ENCODE results near the gene GRIK5.

The GRIK5 gene

DNA sequence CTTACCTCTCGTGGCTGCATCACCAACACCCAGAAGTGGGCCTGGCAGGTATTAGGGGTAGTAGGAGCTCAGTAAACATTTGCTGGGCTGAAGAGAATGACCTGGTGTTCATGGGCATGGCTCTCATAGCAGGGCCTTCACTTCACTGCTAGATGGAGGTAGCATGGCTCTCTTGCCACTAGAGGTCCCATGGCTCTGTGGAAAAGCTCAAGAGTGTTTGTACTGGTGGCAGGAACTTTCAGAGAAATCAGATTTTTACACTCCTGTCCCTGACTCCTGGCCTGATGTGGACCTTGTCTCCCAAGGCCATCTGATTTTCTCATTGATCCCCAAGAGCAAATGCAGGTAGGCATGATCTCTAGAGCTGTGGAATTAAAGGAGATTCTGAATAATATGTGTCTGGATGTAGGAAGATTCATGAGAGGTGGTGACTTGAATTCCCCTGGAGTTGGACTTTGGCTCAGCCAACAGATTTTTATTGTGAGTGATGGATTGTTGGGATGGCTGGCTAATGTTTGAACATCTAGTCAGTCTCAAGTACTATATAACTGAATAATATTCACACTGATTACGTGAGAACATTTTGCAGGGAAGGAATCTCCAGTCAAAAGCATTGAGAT, 11.7 kb upstream of the GRIK5 start:
- TF ChIP-seq, protein P1, sequence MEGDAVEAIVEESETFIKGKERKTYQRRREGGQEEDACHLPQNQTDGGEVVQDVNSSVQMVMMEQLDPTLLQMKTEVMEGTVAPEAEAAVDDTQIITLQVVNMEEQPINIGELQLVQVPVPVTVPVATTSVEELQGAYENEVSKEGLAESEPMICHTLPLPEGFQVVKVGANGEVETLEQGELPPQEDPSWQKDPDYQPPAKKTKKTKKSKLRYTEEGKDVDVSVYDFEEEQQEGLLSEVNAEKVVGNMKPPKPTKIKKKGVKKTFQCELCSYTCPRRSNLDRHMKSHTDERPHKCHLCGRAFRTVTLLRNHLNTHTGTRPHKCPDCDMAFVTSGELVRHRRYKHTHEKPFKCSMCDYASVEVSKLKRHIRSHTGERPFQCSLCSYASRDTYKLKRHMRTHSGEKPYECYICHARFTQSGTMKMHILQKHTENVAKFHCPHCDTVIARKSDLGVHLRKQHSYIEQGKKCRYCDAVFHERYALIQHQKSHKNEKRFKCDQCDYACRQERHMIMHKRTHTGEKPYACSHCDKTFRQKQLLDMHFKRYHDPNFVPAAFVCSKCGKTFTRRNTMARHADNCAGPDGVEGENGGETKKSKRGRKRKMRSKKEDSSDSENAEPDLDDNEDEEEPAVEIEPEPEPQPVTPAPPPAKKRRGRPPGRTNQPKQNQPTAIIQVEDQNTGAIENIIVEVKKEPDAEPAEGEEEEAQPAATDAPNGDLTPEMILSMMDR (IDR thresholded peaks at IDR 0.05; ENCODE audit: low read depth, low read length): peak; percentile 57
- DNase-seq (ENCODE audit: extremely low read depth, low read depth): no peak

DNA sequence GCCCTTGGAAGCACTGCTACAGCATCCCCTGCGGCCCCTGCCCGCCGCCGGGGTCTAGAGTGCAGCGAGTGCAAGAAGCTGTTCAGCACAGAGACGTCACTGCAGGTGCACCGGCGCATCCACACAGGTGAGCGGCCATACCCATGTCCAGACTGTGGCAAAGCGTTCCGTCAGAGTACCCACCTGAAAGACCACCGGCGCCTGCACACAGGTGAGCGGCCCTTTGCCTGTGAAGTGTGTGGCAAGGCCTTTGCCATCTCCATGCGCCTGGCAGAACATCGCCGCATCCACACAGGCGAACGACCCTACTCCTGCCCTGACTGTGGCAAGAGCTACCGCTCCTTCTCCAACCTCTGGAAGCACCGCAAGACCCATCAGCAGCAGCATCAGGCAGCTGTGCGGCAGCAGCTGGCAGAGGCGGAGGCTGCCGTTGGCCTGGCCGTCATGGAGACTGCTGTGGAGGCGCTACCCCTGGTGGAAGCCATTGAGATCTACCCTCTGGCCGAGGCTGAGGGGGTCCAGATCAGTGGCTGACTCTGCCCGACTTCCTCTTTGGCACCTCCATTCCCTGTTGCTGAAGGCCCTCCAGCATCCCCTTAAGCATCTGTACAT, 10.9 kb upstream of the GRIK5 start:
- TF ChIP-seq, protein P1 (IDR thresholded peaks at IDR 0.05; ENCODE audit: low read depth, low read length): no peak
- DNase-seq (ENCODE audit: extremely low read depth, low read depth): no peak

DNA sequence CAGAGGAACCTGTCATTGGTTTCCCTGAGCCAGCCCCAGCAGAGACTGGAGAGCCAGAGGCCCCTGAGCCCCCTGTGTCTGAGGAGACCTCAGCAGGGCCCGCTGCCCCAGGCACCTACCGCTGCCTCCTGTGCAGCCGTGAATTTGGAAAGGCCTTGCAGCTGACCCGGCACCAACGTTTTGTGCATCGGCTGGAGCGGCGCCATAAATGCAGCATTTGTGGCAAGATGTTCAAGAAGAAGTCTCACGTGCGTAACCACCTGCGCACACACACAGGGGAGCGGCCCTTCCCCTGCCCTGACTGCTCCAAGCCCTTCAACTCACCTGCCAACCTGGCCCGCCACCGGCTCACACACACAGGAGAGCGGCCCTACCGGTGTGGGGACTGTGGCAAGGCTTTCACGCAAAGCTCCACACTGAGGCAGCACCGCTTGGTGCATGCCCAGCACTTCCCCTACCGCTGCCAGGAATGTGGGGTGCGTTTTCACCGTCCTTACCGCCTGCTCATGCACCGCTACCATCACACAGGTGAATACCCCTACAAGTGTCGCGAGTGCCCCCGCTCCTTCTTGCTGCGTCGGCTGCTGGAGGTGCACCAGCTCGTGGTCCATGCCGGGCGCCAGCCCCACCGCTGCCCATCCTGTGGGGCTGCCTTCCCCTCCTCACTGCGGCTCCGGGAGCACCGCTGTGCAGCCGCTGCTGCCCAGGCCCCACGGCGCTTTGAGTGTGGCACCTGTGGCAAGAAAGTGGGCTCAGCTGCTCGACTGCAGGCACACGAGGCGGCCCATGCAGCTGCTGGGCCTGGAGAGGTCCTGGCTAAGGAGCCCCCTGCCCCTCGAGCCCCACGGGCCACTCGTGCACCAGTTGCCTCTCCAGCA, 10.1 kb upstream of the GRIK5 start:
- DNase-seq (ENCODE audit: extremely low read depth, low read depth): no peak
- TF ChIP-seq, protein P1 (IDR thresholded peaks at IDR 0.05; ENCODE audit: low read depth, low read length): no peak

DNA sequence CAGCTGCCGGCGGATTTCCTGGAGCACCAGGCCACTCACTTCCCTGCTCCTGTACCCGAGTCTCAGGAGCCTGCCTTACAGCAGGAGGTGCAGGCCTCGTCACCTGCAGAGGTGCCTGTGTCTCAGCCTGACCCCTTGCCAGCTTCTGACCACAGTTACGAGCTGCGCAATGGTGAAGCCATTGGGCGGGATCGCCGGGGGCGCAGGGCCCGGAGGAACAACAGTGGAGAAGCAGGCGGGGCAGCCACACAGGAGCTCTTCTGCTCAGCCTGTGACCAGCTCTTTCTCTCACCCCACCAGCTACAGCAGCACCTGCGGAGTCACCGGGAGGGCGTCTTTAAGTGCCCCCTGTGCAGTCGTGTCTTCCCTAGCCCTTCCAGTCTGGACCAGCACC, 9.3 kb upstream of the GRIK5 start:
- TF ChIP-seq, protein P1 (IDR thresholded peaks at IDR 0.05; ENCODE audit: low read depth, low read length): no peak
- DNase-seq (ENCODE audit: extremely low read depth, low read depth): no peak

DNA sequence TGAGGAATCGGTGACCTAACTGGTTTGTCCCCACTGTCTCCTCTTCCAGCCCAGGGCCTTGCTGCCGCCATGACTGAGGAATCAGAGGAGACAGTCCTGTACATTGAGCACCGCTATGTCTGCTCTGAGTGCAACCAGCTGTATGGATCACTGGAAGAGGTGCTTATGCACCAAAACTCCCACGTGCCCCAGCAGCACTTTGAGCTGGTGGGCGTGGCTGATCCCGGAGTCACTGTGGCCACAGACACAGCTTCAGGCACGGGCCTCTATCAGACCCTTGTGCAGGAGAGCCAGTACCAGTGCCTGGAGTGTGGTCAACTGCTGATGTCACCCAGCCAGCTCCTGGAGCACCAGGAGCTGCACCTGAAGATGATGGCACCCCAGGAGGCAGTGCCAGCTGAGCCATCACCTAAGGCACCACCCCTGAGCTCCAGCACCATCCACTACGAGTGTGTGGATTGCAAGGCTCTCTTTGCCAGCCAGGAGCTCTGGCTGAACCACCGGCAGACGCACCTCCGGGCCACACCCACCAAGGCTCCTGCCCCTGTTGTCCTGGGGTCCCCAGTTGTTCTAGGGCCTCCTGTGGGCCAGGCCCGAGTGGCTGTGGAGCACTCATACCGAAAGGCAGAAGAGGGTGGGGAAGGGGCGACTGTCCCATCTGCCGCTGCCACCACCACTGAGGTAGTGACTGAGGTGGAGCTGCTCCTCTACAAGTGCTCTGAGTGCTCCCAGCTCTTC, 8.7 kb upstream of the GRIK5 start:
- TF ChIP-seq, protein P1 (IDR thresholded peaks at IDR 0.05; ENCODE audit: low read depth, low read length): no peak
- no peak for DNase-seq (ENCODE audit: extremely low read depth, low read depth)

DNA sequence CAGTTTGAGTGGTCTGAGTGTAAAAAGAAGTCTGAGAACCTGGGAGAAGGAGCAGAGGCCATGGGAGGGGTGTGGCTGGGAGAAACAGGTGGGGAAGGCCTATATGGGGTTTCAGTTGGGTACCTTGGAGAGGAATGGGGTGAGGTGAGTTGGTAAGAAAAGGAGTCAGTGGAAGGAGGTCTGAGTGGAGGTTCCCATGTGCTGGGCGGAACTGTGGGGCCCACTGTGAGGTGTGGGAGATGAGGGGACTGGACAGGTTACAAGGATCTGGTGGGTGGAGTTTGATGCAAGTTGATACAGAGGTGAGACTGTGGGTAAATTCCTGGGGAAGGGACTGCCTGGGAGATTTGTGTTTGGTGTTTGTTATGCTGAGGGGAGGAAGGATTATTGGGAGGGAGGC, 8.1 kb upstream of the GRIK5 start:
- no peak for DNase-seq (ENCODE audit: extremely low read depth, low read depth)
- TF ChIP-seq, protein P1 (IDR thresholded peaks at IDR 0.05; ENCODE audit: low read depth, low read length): no peak
